HepG2 (cell line): Measurements from ENCODE around the gene COPE. TPM values are rescaled to one million over a fixed set of nuclear protein-coding genes. Genes with fewer than 3 reads are reported as not detected.

Experiments
- ATAC-seq: fragments of 200-7000 bp; cut with Tn5 transposase; 3 replicates; pipeline ENCODE4 v1.9.1; 2020; ENCODE audit warnings: mild to moderate bottlenecking, moderate library complexity
- BruUV-seq: library from RNA; stranded (reverse); fragments of 400-500 nt; replicated peaks from 2 replicates; lab custom pipeline; 2021; lab: Mats Ljungman, UMichigan
- CTCF ChIA-PET: fragments of 300-600 bp; formaldehyde crosslinking; extraction: SDS; loops from one replicate; lab custom pipeline; 2021; ENCODE audit warnings: low total read pairs, inconsistent platforms, low intra/inter-chr PET ratio; lab: Yijun Ruan, JAX
- POLR2A ChIA-PET: fragments of 350-600 bp; sonication (Branson Sonifier 250); formaldehyde crosslinking; loops from one replicate; lab custom pipeline; 2020; ENCODE audit warnings: antibody characterized with exemption, inconsistent platforms; lab: Yijun Ruan, JAX
- DNase-seq: peaks from one replicate; pipeline ENCODE4 v3.0.0-alpha.2; 2015; ENCODE audit warnings: low spot score
- FAIRE-seq: peaks from 3 replicates; lab custom pipeline; 2011; peaks lifted over from hg19 to GRCh38; lab: Jason Lieb, UNC
- H2AFZ ChIP-seq: one replicate; pipeline ENCODE4 v1.6.1; 2011; ENCODE audit warnings: low read length, inconsistent platforms
- H3K27ac ChIP-seq: fragments of 300-600 bp; 3 replicates; pipeline ENCODE4 v1.8.0; 2011; ENCODE audit warnings: mixed run types, mild to moderate bottlenecking, mixed read lengths, low read length, inconsistent platforms; ENCODE audit not compliant: insufficient read depth; ENCODE audit errors: extremely low read length
- H3K27me3 ChIP-seq, 2 experiments: fragments of 200-600 bp in 1 of 2; 2 replicates in 1 of 2; 3 replicates in 1 of 2; pipeline versions ENCODE4 v1.6.0 to v1.8.0; 2011; ENCODE audit warnings: low read length in 2 of 2, mild to moderate bottlenecking in 2 of 2, moderate library complexity in 2 of 2, inconsistent platforms in 1 of 2; ENCODE audit not compliant: insufficient read depth in 2 of 2, control insufficient read depth in 1 of 2
- H3K36me3 ChIP-seq, 2 experiments: fragments of 200-600 bp in 1 of 2; replicated peaks in 1 of 2; 2 replicates in 1 of 2; 3 replicates in 1 of 2; pipeline versions ENCODE4 v1.5.1 to v1.8.0; 2011; ENCODE audit warnings: low read length in 2 of 2, inconsistent platforms in 1 of 2; ENCODE audit not compliant: insufficient read depth in 2 of 2, control insufficient read depth in 1 of 2
- H3K4me1 ChIP-seq: 2 replicates; pipeline ENCODE4 v1.5.1; 2012; ENCODE audit warnings: low read length, inconsistent platforms; ENCODE audit not compliant: insufficient read depth
- H3K4me2 ChIP-seq: 2 replicates; pipeline ENCODE4 v1.6.0; 2011; ENCODE audit warnings: low read depth, low read length, inconsistent platforms
- H3K4me3 ChIP-seq, 3 experiments: fragments of 200-600 bp in 1 of 3; sonication (generic), shearing (Covaris generic) in 1 of 3; replicated peaks in 1 of 3; 2 replicates each; pipeline ENCODE4 v1.5.1; 2011 to 2016; ENCODE audit warnings: low read length in 3 of 3, inconsistent platforms in 2 of 3, low read depth in 2 of 3, mild to moderate bottlenecking in 2 of 3, control low read depth in 1 of 3, mixed read lengths in 1 of 3; ENCODE audit not compliant: insufficient read depth in 1 of 3
- H3K79me2 ChIP-seq: one replicate; pipeline ENCODE4 v1.6.1; 2011; ENCODE audit warnings: low read length, inconsistent platforms; ENCODE audit not compliant: insufficient read depth
- H3K9ac ChIP-seq: 2 replicates; pipeline ENCODE4 v1.6.0; 2011; ENCODE audit warnings: mild to moderate bottlenecking, low read depth, low read length, inconsistent platforms; ENCODE audit not compliant: insufficient read depth
- H3K9me3 ChIP-seq: 2 replicates; pipeline ENCODE4 v1.5.1; 2012; ENCODE audit warnings: mild to moderate bottlenecking, low read length
- H4K20me1 ChIP-seq: 2 replicates; pipeline ENCODE4 v1.6.0; 2011; ENCODE audit warnings: inconsistent platforms, mild to moderate bottlenecking, low read length, moderate library complexity; ENCODE audit not compliant: insufficient read depth
- EED ChIP-seq: sonication (generic); formaldehyde crosslinking; IDR thresholded peaks from 2 replicates; pipeline ENCODE4 v1.5.0; 2020; ENCODE audit warnings: mild to moderate bottlenecking, missing genetic modification reagents
- MED8 ChIP-seq: sonication (generic); formaldehyde crosslinking; IDR thresholded peaks from 2 replicates; pipeline ENCODE4 v1.8.1; 2023; ENCODE audit warnings: mild to moderate bottlenecking, missing genetic modification reagents; ENCODE audit not compliant: insufficient replicate concordance
- U2AF1 ChIP-seq: fragments of 200-400 bp; formaldehyde crosslinking; optimal IDR thresholded peaks from 2 replicates; pipeline ENCODE3; 2017; ENCODE audit warnings: mild to moderate bottlenecking, low read depth, low read length
- ZSCAN9 ChIP-seq: IDR thresholded peaks from 2 replicates; pipeline ENCODE4 v1.6.1; 2016; ENCODE audit warnings: borderline replicate concordance
- WGBS: methylation state at CpG from one replicate; pipeline ENCODE4 v1.1.6; 2017; ENCODE audit warnings: low lambda C conversion rate; 5-methylcytosine and 5-hydroxymethylcytosine counted together
- in situ Hi-C: cut with HindIII; loops from 2 replicates; pipeline ENCODE4 v1.10.0; 2017; ENCODE audit warnings: low pct_unique_long_range_greater_than_20kb; ENCODE audit not compliant: extremely low pct_ligation_motif_present
- intact Hi-C: fragments of 100-400 bp; cut with micrococcal nuclease; formaldehyde crosslinking; loops from one replicate; pipeline ENCODE4 v1.10.0; 2022; ENCODE audit not compliant: unreplicated experiment
- polyA plus RNA-seq, 8 experiments: library from polyadenylated mRNA; depleted of rRNA in 3 of 8; stranded (reverse) in 7 of 8; unstranded in 1 of 8; fragments of >200 nt; fragmentation: Illumina TruSeq in 4 of 8; extraction: Trizol in 4 of 8; gene quantifications; 2 replicates each; pipeline versions ENCODE4 v1.2.1 to v1.2.3, GENCODE V29; 2011 to 2016; ENCODE audit warnings: low read depth in 4 of 8, missing spikeins in 1 of 8, mixed read lengths in 1 of 8; ENCODE audit not compliant: insufficient read depth in 1 of 8
- total RNA-seq, 5 experiments: library from RNA; depleted of rRNA; stranded (reverse); fragments of >200 nt; fragmentation: Illumina TruSeq; extraction: Trizol; gene quantifications; 2 replicates each; pipeline ENCODE4 v1.2.3, GENCODE V29; 2016; ENCODE audit warnings: low read depth in 1 of 5
- TF ChIP-seq, protein P1 (sequence below): conservative IDR thresholded peaks from 2 replicates; pipeline ENCODE4 v1.6.1; 2018; ENCODE audit warnings: missing genetic modification reagents
- TF ChIP-seq, protein P2 (sequence below): IDR thresholded peaks from 2 replicates; pipeline ENCODE4 v1.6.1; 2016; ENCODE audit warnings: missing genetic modification reagents, missing compliant biosample characterization

COPE gene
- total and polyA plus RNA-seq, 2 of the 13 experiments (the other 11 are each of a cell fraction or from before 2014, with no cell fraction given), result 189 to 205 TPM

- ChIA-PET POLR2A (interaction anchor here (1.5 kb wide), 1 partner anchor 30 kb away, joined by 4 read pairs; the partner anchor contains the start of genes COPE and DDX49), CTCF (no interaction called here)
- peaks cover 32% of the 10 kb centered on the region for H3K4me1 ChIP-seq
- TF ChIP-seq EED (CRISPR knock-in tag), result no peak
- no peak for TF ChIP-seq MED8
- no peak for TF ChIP-seq ZSCAN9 (CRISPR knock-in tag)
- TF ChIP-seq U2AF1, result no peak
- TF ChIP-seq, protein P1, sequence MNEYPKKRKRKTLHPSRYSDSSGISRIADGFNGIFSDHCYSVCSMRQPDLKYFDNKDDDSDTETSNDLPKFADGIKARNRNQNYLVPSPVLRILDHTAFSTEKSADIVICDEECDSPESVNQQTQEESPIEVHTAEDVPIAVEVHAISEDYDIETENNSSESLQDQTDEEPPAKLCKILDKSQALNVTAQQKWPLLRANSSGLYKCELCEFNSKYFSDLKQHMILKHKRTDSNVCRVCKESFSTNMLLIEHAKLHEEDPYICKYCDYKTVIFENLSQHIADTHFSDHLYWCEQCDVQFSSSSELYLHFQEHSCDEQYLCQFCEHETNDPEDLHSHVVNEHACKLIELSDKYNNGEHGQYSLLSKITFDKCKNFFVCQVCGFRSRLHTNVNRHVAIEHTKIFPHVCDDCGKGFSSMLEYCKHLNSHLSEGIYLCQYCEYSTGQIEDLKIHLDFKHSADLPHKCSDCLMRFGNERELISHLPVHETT, result no peak
- TF ChIP-seq, protein P2, sequence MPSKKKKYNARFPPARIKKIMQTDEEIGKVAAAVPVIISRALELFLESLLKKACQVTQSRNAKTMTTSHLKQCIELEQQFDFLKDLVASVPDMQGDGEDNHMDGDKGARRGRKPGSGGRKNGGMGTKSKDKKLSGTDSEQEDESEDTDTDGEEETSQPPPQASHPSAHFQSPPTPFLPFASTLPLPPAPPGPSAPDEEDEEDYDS, result no peak
- no peak overlapping the region; a peak in 1 of 6 replicates for H3K4me3 ChIP-seq
- H3K4me2 ChIP-seq, result no peak overlapping the region
- no peak for DNase-seq
- in situ Hi-C loops, result no loop called here
- no TSS peak for BruUV-seq
- intact Hi-C loops, result no loop called here
- H2AFZ ChIP-seq, result no peak overlapping the region
- H3K9ac ChIP-seq, result no peak overlapping the region
- no peak for FAIRE-seq
- no peaks in the 10 kb centered on the region for H3K9me3 ChIP-seq
- H4K20me1 ChIP-seq, result no peaks in the 10 kb centered on the region
- 33% methylated on average over 2 of the region's 5 CpGs for WGBS
- peak; percentile 10 for ATAC-seq
- H3K27me3 ChIP-seq, result no peaks in the 10 kb centered on the region
- no peaks in the 10 kb centered on the region for H3K79me2 ChIP-seq
- no peak overlapping the region for H3K27ac ChIP-seq
- H3K36me3 ChIP-seq, result no peaks in the 10 kb centered on the region
Observed at GRCh38 chr19:18948976-18949356, 29.8 kb upstream of the COPE start.
